ENCODE data around the gene SRSF7.
"Not testable (repeated sequence)": the region's sequence is repeated elsewhere in the genome, so short reads cannot be mapped to it uniquely, and the experiment has no call there.

SRSF7 gene

DNA sequence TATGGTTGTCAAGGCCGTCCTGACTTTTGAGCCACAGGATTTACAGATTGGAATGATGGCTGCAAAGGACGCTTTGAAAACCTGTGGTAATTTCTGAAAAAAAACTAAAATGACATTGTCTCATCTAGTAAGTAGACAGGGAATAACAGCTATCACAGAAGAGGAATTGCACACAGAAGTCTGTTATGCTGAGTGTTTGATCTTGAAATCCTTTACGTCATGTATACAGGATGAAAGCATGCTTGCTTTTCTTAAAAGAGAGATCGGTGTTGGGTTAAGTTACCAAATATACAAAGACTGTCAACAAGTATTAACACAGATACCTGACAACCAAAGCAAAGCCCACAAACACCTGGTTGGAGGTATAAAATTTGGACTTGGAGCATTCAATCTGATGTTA, 12.6 kb upstream of the SRSF7 start:
- no peak for DNase-seq (ENCODE audit: extremely low spot score)
- TF ChIP-seq CTCF (IDR thresholded peaks at IDR 0.05; ENCODE audit: control extremely low read depth, extremely low read depth, low read depth, missing control alignments): no peak
- POLR2A ChIA-PET: interaction anchor here (4.4 kb wide), 1 partner anchor 13 kb away, joined by 61 read pairs; the partner anchor contains the start of gene SRSF7
- CTCF ChIA-PET: interaction anchor here (1.0 to 1.2 kb wide), 2 partner anchors 12 to 20 kb away, joined by 3 read pairs; no protein-coding TSS in a partner anchor

DNA sequence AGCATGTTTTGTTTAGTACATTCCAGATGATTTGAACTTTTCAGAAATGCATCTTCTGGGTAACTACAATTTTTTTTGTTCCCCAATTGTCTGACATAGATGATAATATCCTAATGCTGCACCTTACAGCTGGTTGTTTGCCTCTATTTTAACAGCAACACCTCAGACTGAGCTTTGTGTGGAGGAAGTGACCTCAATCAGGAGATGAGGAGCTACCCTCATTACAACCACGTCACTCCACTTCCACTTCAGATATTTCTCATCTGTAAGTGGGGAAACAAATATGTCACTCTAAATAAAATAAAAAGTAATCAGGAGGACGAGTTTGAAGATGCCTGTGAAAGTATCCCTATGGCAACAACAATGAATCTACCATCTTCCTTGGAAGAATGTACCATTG, 12.1 kb upstream of the SRSF7 start:
- ChIA-PET CTCF (interaction anchor here (1.2 kb wide), 1 partner anchor 19 kb away, joined by 3 read pairs; no protein-coding TSS in a partner anchor), POLR2A (interaction anchor here (4.4 kb wide), 1 partner anchor 12 kb away, joined by 61 read pairs; the partner anchor contains the start of gene SRSF7)
- no peak for TF ChIP-seq CTCF (IDR thresholded peaks at IDR 0.05; ENCODE audit: control extremely low read depth, extremely low read depth, low read depth, missing control alignments)
- DNase-seq (ENCODE audit: extremely low spot score): no peak

- POLR2A ChIA-PET; DNase-seq (ENCODE audit: extremely low spot score); CTCF ChIA-PET: not testable (repeated sequence)
Observed at GRCh38 chr2:38755891-38756290, 4.7 kb upstream of the SRSF7 start.

- ChIA-PET POLR2A (no interaction called here), CTCF (no interaction called here)
- no peak for DNase-seq (ENCODE audit: extremely low spot score)
- TF ChIP-seq CTCF (IDR thresholded peaks at IDR 0.05; ENCODE audit: control extremely low read depth, extremely low read depth, low read depth, missing control alignments): no peak
Observed at GRCh38 chr2:38754506-38754905, 3.3 kb upstream of the SRSF7 start.

GRCh38 chr2:38754049-38754448, 2.9 kb upstream of the SRSF7 start:
- POLR2A ChIA-PET: interaction anchor here (0.6 kb wide), 1 partner anchor 17 kb away, joined by 6 read pairs; no protein-coding TSS in a partner anchor
- CTCF ChIA-PET: no interaction called here
- no peak for DNase-seq (ENCODE audit: extremely low spot score)
- no peak for TF ChIP-seq CTCF (IDR thresholded peaks at IDR 0.05; ENCODE audit: control extremely low read depth, extremely low read depth, low read depth, missing control alignments)

DNA sequence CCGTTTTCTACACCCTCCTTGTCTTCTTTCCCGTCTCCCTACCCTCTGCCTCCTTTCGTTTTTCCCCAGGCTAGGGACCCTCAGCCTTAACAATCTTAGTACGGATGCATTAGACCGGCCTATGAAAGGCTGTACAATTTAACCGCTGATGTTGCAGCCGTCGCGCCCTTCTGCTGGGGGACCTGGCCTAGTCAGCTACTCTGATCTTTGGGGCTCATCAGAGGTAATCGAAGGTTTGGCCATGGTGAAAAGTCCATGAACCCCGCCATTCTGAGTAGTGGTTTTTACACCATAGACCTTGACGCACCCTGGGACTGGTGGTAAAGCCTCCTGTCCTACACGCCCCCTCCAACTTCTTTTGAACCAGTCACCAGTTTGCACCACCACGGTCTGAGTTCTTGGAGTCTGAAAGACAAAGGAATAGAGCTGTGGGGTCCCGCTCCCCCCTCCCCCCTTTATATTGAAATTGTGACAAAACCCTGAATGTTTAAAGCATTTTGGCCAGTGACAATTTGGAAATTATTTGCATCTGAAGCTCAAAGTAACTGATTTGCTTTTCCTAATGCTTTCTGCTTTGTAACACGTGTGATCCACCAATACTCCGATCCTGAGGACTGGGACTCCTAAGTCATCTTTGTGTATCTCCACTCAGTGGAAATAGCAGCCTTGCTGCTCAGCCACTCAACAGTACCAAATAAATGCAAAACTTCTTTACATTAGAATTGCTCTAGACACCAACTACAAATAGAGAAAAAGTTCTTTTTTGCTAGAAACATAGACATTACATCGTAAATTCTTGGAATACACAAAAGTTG, 642 bp upstream of the SRSF7 start:
- DNase-seq (ENCODE audit: extremely low spot score): no peak
- ChIA-PET POLR2A (interaction anchor here (0.6 to 2.2 kb wide), 78 partner anchors 10 to 1599 kb away, joined by 3 to 61 read pairs (median 4); partner anchors contain the start of genes ATL2, CYP1B1, DHX57 and GALM), CTCF (interaction anchor here (1.6 to 3.2 kb wide), 2 partner anchors 10 to 170 kb away, joined by 4 to 10 read pairs; no protein-coding TSS in a partner anchor)
- no peak for TF ChIP-seq CTCF (IDR thresholded peaks at IDR 0.05; ENCODE audit: control extremely low read depth, extremely low read depth, low read depth, missing control alignments)

All from GM10248 (cell line).